Stimulated activated CD4-positive, alpha-beta T cell treated with anti-CD3 and anti-CD28 coated beads, Interleukin-12 subunit alpha, Interleukin-12 subunit beta, amount 100 ng/mL, for 4 hours (primary cell): ENCODE measurements around the gene WBP2.
A peak's percentile ranks its signal among the peaks of the same experiment; 100 is the strongest.
"Not testable (repeated sequence)": the region's sequence is repeated elsewhere in the genome, so short reads cannot be mapped to it uniquely, and the experiment has no call there.

Experiments used
- DNase-seq: peaks from one replicate; pipeline ENCODE4 v3.0.0-alpha.2; 2020

WBP2 gene

DNA sequence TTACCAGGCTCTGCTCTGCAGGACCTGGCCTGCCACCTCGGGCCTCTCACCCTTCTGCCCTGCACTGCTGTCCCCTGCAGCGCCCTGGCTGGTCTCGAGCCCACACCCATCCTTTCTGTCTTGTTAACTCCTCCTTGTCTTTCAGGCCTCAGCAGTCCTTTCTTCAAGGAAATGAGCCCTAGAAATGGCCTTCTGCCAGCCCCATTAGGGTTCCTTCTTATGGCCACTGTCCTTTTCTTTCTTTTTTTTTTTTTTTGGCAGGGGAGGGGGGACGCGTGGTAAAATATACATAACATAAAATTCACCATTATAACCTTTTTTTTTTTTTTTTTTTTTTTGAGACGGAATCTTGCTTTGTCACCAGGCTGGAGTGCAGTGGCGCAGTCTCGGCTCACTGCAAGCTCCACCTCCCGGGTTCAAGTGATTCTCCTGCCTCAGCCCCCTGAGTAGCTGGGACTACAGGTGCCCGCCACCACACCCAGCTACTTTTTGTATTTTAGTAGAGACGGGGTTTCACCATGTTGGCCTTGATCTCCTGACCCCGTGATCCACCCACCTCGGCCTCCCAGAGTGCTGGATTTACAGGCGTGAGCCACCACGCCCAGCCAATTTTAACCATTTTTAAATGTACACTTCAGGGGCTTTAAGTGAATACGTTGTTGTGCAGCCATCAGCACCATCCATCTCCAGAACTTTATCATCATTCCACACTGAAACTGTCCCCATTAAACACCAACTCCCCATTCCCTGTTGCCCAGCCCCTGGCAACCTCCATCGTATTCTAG, 10.5 kb upstream of the WBP2 start:
- DNase-seq: not testable (repeated sequence)

DNA sequence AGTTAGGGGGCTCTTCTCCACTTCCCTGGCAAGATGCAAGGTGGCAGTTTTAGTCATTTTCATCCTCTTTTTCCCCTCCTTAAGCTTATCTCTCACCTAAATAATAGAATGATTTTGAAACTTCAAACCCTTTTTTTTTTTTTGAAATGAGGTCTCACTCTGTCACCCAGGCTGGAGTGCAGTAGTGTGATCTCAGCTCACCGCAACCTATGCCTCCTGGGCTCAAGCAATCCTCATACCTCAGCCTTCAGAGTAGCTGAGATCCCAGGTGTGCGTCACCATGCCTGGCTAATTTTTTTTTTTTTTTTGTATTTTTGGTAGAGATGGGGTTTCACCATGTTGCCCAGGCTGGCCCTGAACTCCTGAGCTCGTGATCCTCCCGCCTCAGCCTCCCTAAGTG, 9.8 kb upstream of the WBP2 start:
- DNase-seq: not testable (repeated sequence)

- DNase-seq: no peak
Observed at GRCh38 chr17:75864448-75864871, 9.3 kb upstream of the WBP2 start.

DNA sequence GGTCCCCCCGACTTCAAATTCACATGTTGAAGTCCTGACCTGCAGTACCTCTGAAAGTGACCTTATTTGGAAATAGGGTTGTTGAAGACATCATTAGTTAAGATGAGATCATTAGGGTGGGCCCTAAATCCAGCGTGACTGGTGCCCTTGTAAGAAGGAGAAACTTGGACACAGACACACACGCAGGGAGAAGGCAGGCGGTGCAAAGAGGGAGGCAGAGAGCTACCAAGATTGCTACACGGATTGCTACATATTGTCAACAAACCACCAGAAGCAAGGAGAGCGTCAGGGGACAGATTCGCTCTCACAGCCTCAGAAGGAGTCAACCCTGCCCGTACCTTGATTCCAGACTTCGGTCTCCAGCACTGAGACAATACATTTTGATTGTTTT, 6.8 kb upstream of the WBP2 start:
- no peak for DNase-seq

DNA sequence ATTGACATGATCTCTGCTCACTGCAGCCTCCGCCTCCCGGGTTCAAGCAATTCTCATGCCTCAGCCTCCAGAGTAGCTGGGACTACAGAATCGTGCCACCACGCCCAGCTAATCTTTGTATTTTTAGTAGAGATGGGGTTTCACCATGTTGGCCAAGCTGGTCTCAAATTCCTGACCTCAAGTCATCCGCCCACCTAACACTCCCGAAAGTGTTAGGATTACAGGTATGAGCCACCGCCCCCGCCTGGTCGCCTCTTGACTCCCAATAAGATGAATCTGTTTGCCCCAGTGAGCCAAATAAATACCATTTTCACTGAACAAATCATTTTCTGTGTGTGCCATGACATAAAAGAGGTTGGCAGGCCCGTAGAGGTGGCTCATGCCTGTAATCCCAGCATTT, 4.2 kb upstream of the WBP2 start:
- DNase-seq: not testable (repeated sequence)

- no peak for DNase-seq
Observed at GRCh38 chr17:75856062-75856756, 1.1 kb upstream of the WBP2 start.

GRCh38 chr17:75854881-75855309, 240 bp downstream of the WBP2 start:
- DNase-seq: peak; percentile 48

- DNase-seq: no peak
Observed at GRCh38 chr17:75854101-75854748, 910 bp downstream of the WBP2 start.

- no peak for DNase-seq
Observed at GRCh38 chr17:75853433-75853832, 1.7 kb downstream of the WBP2 start.

GRCh38 chr17:75851693-75851991, 3.5 kb downstream of the WBP2 start:
- DNase-seq: not testable (repeated sequence)

DNA sequence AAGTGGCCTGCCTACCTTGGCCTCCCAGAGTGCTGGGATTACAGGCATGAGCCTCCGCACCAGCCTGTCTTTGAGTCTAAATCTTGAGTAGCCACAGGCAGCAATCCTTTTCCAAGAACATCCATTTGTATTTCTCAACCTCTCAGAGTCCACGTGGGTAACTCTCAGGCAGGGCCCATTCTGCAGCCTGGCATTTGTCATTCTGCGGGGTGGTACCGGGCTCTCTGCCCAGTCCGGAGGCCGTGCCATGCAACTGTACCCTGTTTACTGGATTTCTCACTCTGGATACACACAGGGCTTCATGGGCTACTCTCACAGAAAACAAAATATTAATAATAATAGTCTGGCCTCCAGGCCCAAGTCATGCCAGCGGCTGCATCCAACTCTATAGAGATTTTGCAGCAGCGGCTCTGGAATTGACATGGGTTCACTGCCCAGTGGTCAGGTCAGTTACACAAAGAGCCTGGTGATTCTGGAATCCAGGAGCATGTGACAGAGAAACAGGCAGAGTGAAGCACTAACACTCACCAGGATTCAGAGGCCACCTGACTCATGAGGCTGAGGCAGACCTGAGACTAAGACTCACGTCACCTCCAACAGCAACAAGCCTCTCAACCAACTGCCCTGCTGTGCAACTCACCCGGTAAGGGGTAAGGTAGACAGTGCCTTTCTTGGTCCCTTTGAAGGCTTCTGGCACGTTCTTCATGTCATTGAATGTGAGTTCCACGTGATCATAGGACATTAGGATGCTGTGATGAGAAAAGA, 4.0 kb downstream of the WBP2 start:
- no peak for DNase-seq

GRCh38 chr17:75849724-75850123, 5.4 kb downstream of the WBP2 start:
- DNase-seq: no peak

DNA sequence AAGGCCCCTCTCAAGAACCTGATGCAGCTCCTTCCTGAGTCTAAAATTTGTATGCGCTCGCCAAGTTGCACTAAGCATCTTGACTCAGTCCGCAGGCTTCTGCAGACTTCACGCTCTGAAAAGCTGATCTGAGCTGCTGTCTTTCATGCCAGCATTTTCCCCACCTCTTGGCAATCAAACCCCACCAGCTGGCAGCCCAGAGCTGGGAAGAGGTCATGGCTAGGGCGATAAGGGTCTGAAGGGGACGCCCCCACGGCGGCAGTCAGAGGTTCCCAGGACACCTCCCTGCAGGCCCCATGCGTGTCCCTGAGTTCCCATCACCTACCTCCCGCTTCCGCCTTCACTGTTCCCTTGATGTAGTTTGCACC, 5.9 kb downstream of the WBP2 start:
- DNase-seq: no peak

GRCh38 chr17:75848523-75849278, 6.4 kb downstream of the WBP2 start:
- DNase-seq: peak; percentile 87

DNA sequence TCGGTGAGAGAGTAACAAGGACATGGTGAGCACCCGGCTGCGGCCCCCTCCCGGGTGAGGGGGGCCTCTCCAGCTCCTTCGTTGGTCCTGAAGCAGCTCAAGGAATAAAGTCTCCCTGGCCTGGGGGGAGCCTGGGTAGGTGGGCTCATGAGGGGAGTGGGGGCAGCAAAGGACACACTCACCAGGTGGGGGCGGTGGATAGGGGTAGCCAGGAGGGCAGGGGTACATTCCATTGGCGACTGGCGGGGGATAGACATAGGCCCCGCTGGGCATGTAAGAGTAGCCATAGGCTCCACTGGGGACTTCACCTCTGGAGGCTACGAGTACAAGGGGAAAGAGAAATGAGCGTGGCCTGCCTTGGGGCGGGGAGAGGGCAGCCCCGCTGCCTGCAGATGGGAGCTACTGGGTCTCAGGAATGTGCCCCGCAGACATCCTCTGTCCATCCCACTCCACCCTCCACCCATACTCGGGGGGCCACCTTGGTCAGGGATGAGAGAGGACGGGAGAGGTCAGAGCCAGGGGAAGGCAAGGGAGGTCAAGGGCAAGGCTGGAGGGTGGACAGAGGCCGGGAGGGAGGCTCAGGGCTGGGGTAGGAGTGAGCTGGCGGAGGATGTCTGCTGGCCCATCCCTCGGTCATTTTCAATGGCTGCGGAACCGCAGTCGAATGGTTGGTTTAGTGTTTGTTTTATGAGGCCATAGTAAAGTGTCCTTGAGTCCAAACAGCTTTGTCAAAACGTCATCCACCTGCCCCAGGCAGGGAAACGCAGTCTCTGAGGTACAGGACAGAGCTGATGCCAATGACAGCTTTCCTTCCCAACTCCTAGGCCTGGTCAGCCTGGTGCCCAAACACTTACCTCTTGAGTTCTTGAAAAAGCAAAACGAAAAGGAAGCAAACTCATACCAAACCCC, 7.3 kb downstream of the WBP2 start:
- no peak for DNase-seq

DNA sequence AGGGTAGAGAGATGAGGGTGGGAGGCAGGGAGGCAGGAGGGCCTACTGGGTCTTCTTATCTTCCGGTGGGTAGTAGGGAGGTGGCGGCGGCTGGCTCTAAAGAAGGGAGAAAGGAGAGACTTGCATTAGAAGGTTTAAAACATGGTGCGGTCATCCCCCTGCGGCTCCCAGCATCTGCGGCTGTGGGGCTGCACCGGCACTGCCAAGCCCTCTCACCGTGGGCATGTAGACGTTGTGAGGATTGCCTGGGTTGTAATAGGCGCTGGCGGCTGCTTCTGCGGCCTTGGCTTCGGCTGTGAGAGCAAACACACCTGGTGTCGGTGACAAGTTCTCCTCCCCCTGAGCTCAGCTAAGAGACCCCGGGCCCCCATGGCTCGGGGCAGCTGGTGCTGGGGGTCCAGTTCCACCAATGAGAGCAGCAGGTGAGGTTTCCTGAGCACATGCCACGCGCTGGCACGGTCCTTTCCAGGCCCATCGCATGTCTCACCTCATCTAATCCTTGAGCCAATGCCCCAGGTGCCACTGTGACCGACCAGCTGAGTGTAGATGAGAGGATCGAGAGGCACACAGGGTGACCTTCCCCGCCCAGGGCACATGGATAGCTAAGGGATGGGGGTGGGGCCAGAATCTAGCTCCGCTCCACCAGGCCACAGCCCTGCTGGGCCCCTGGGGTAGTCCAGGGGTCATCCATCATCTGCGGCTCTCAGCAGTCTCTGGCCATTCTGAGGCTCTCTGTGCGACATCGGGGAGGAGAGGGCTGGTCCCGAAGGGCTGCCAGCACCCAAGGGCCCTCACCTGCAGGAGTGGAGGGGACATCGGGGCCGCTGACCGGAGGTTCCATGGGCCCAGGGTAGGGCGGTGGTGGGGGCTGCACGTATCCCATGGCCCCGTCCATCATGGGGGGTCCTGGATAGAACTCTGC, 8.2 kb downstream of the WBP2 start:
- no peak for DNase-seq

GRCh38 chr17:75845933-75846691, 9.0 kb downstream of the WBP2 start:
- no peak for DNase-seq

- DNase-seq: peak; percentile 62
Observed at GRCh38 chr17:75845058-75845711, 9.9 kb downstream of the WBP2 start.

DNA sequence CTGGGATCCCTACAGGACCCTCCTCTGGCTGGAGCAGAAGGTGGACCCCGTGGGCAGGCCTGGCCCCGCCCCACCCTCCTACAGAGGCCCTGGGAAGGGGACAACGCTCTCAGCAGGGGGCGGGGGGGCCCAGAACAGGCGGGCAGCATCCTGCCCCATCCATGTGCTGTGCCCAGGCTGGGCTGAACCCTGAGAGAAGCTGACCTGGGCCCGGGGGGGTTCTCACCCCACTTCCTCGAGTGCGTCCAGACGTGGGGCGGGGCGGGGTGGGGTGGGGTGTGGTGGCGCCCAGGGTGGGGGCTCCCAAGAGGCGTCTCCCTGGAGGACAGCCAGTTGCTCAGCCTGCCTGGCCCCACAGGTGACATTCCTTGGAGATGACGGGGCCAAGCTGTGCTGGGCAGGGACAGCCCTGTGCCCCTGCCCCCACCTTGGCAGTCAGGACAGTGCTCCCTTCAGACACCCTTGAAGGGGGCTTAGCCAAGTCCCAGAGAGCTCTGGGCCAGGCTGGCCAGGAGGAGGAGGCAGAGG, 10.5 kb downstream of the WBP2 start:
- peak; percentile 32 for DNase-seq
